Gastrocnemius medialis (tissue), 4 donors: ENCODE data around the gene CDKL1. TPM values are rescaled to one million over a fixed set of nuclear protein-coding genes. Genes with fewer than 3 reads are reported as not detected.

Source experiments
- ATAC-seq, 2 donors: fragments of 150-250 bp; one replicate each; pipeline ENCODE4 v1.9.1; 2016
- DNase-seq, 2 donors: peaks; one replicate each; pipeline ENCODE4 v3.0.0-alpha.2; 2019
- H3K27ac ChIP-seq, 4 donors: fragments of 200-600 bp; sonication (generic); 1 replicate in 1 of 4; 2 replicates in 3 of 4; pipeline ENCODE4 v1.5.1; 2016 to 2018; ENCODE audit warnings: mild to moderate bottlenecking in 2 of 4, moderate library complexity in 1 of 4
- H3K27me3 ChIP-seq, 3 donors: fragments of 200-600 bp; sonication (generic) in 2 of 3; 1 replicate in 1 of 3; 2 replicates in 2 of 3; pipeline versions ENCODE4 v1.5.1 to v1.6.0; 2016 to 2019; ENCODE audit warnings: mild to moderate bottlenecking in 1 of 3, moderate library complexity in 1 of 3
- H3K36me3 ChIP-seq, 2 donors: fragments of 200-600 bp; sonication (generic) in 1 of 2; one replicate each; pipeline ENCODE4 v1.5.1; 2017 to 2018
- H3K4me1 ChIP-seq, 2 donors: fragments of 200-600 bp; sonication (generic) in 1 of 2; one replicate each; pipeline ENCODE4 v1.5.1; 2016 to 2017; ENCODE audit warnings: mild to moderate bottlenecking in 2 of 2
- H3K4me3 ChIP-seq, 4 donors: fragments of 200-600 bp; sonication (generic) in 3 of 4; 1 replicate in 1 of 4; 2 replicates in 3 of 4; pipeline ENCODE4 v1.5.1; 2016 to 2019; ENCODE audit warnings: mild to moderate bottlenecking in 2 of 4
- H3K9me3 ChIP-seq, 3 donors: fragments of 200-600 bp; sonication (generic) in 2 of 3; 1 replicate in 1 of 3; 2 replicates in 2 of 3; pipeline ENCODE4 v1.5.1; 2016 to 2019
- POLR2A ChIP-seq, 2 donors: fragments of 450-650 bp; IDR thresholded peaks; one replicate each; pipeline ENCODE4 v1.6.1; 2017; ENCODE audit warnings: antibody characterized with exemption in 2 of 2, mild to moderate bottlenecking in 2 of 2, moderate library complexity in 2 of 2
- in situ Hi-C, 4 donors: fragments of 200-750 bp; cut with MboI; loops; one replicate each; pipeline versions ENCODE4 v1.15.0 to v1.8.0; 2017; ENCODE audit warnings: low sequenced_read_pairs in 4 of 4
- intact Hi-C: fragments of 100-400 bp; cut with DNase I; formaldehyde crosslinking; loops from one replicate; pipeline ENCODE4 v1.15.1; 2023; ENCODE audit warnings: low total_unique reads
- total RNA-seq, 4 donors: library from RNA; depleted of rRNA; stranded (reverse); fragments of >200 nt; gene quantifications; one replicate each; pipeline versions ENCODE4 v1.1.0 to v1.2.3, GENCODE V29; 2016
- TF ChIP-seq, protein P1 (sequence below), 5 experiments: fragments of 450-650 bp in 3 of 5; fragments of 200-600 bp in 2 of 5; sonication (generic) in 2 of 5; IDR thresholded peaks in 4 of 5; conservative IDR thresholded peaks in 1 of 5; 1 replicate in 4 of 5; 2 replicates in 1 of 5; pipeline ENCODE4 v1.5.1; 2016 to 2019; ENCODE audit warnings: antibody characterized with exemption in 5 of 5, mild to moderate bottlenecking in 3 of 5, moderate library complexity in 3 of 5

The CDKL1 gene
- total RNA-seq, 4 donors from 2014 or later, result 0.59 to 2.0 (median 1.4) TPM

- H3K36me3 ChIP-seq, result no peaks in the 10 kb centered on the region
- DNase-seq, result no peak
- no peaks in the 10 kb centered on the region for H3K9me3 ChIP-seq
- in situ Hi-C loops (no loop called here), intact Hi-C loops (loop anchor here (10.0 kb wide), 1 partner anchor 161 kb away; the partner anchor contains the start of gene SOS2)
- H3K27me3 ChIP-seq, result no peaks in the 10 kb centered on the region
- TF ChIP-seq, protein P1, sequence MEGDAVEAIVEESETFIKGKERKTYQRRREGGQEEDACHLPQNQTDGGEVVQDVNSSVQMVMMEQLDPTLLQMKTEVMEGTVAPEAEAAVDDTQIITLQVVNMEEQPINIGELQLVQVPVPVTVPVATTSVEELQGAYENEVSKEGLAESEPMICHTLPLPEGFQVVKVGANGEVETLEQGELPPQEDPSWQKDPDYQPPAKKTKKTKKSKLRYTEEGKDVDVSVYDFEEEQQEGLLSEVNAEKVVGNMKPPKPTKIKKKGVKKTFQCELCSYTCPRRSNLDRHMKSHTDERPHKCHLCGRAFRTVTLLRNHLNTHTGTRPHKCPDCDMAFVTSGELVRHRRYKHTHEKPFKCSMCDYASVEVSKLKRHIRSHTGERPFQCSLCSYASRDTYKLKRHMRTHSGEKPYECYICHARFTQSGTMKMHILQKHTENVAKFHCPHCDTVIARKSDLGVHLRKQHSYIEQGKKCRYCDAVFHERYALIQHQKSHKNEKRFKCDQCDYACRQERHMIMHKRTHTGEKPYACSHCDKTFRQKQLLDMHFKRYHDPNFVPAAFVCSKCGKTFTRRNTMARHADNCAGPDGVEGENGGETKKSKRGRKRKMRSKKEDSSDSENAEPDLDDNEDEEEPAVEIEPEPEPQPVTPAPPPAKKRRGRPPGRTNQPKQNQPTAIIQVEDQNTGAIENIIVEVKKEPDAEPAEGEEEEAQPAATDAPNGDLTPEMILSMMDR (IDR thresholded peaks at IDR 0.05 in 4 of 5, conservative IDR thresholded peaks at IDR 0.05 in 1 of 5), result no peak
- no peak for TF ChIP-seq POLR2A (IDR thresholded peaks at IDR 0.05)
- peak overlapping the region; percentile 59 to 95 (median 67) for H3K4me3 ChIP-seq
- ATAC-seq, result no peak
- H3K4me1 ChIP-seq, result peaks cover 10 to 13% of the 10 kb centered on the region in 2 donors
- H3K27ac ChIP-seq, result peak overlapping the region in 2 of 4 donors; percentile 8 to 11
These were observed 1.2 kb downstream of the CDKL1 start for GRCh38 chr14:50395448-50395847.

- no peaks in the 10 kb centered on the region for H3K9me3 ChIP-seq
- H3K27ac ChIP-seq, result no peak overlapping the region
These were observed 2.0 kb downstream of the CDKL1 start for GRCh38 chr14:50394713-50395112.

GRCh38 chr14:50389668-50390441, 6.8 kb downstream of the CDKL1 start:
- Histone ChIP-seq H3K27me3 (no peaks in the 10 kb centered on the region), H3K9me3 (no peaks in the 10 kb centered on the region), H3K36me3 (no peaks in the 10 kb centered on the region), H3K4me1 (no peaks in the 10 kb centered on the region), H3K27ac (no peak overlapping the region), H3K4me3 (no peak overlapping the region)
- TF ChIP-seq, protein P1 (IDR thresholded peaks at IDR 0.05 in 4 of 5, conservative IDR thresholded peaks at IDR 0.05 in 1 of 5), result no peak
- no peak for TF ChIP-seq POLR2A (IDR thresholded peaks at IDR 0.05)
- in situ Hi-C loops, result no loop called here
- DNase-seq, result no peak
- no peak for ATAC-seq
- intact Hi-C loops, result loop anchor here (10.0 kb wide), 1 partner anchor 155 kb away; the partner anchor contains the start of gene SOS2

More at GRCh38 chr14:50394713-50395112, 2.0 kb downstream of the CDKL1 start:
- ATAC-seq (no peak), DNase-seq (no peak)
- Histone ChIP-seq H3K4me3 (no peak overlapping the region), H3K27me3 (no peaks in the 10 kb centered on the region), H3K36me3 (no peaks in the 10 kb centered on the region), H3K4me1 (peaks cover 5 to 10% of the 10 kb centered on the region in 2 donors)
- TF ChIP-seq, protein P1 (IDR thresholded peaks at IDR 0.05 in 4 of 5, conservative IDR thresholded peaks at IDR 0.05 in 1 of 5), result no peak
- no peak for TF ChIP-seq POLR2A (IDR thresholded peaks at IDR 0.05)
- intact Hi-C loops (loop anchor here (10.0 kb wide), 1 partner anchor 160 kb away; the partner anchor contains the start of gene SOS2), in situ Hi-C loops (no loop called here)

DNA sequence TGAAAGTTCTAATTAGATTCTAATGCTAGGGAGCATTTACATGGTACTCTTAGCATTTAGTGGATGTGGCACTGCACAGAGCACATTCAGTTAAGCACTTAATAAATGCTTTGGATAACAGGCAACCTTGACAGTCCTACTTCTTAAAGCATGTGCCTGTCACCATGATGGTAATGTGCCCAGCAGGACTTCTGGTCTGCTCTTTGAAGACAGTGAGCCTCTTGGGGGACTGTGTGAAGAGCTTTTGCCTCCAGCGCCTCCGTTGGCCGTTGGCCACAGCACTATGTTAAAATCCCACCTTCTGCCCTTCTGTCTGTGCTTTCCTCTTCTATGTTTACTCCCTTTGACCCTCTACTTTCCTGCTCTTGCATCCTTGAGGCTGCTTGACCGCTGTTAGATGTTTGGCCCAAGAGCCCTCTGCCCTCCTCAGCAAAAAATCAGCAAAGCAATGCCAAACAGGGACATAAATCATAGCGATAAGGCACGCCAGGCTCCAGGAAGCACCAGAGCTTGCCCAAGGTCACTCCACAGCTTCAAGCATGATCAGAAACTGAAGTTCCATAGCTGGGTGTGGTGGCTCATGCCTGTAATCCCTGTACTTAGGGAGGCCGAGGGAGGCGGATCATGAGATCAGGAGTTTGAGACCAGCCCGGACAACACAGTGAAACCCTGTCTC, 8.3 kb downstream of the CDKL1 start:
- DNase-seq (no peak), ATAC-seq (no peak)
- intact Hi-C loops (no loop called here), in situ Hi-C loops (no loop called here)
- Histone ChIP-seq H3K4me3 (no peak overlapping the region), H3K9me3 (no peaks in the 10 kb centered on the region), H3K4me1 (no peaks in the 10 kb centered on the region), H3K27me3 (no peaks in the 10 kb centered on the region), H3K36me3 (no peaks in the 10 kb centered on the region), H3K27ac (no peak overlapping the region)
- TF ChIP-seq, protein P1 (IDR thresholded peaks at IDR 0.05 in 4 of 5, conservative IDR thresholded peaks at IDR 0.05 in 1 of 5), result no peak
- TF ChIP-seq POLR2A (IDR thresholded peaks at IDR 0.05), result no peak
